K562 (cell line): ENCODE measurements around the gene PIP4K2A.

Source experiments
- EP300 ChIP-seq: IDR thresholded peaks from 2 replicates; pipeline ENCODE4 v1.6.1; 2012; ENCODE audit warnings: low read length, improper control_type of control experiment
- HMG20B ChIP-seq: fragments of 250-450 bp; sonication (Bioruptor Pico); IDR thresholded peaks from 2 replicates; pipeline ENCODE4 v1.5.0; 2021; ENCODE audit warnings: mild to moderate bottlenecking
- MAFG ChIP-seq: fragments of 450-650 bp; conservative IDR thresholded peaks from 2 replicates; pipeline ENCODE4 v1.6.1; 2016; ENCODE audit warnings: missing genetic modification characterization, missing compliant biosample characterization
- RBFOX2 ChIP-seq: fragments of 200-400 bp; formaldehyde crosslinking; IDR thresholded peaks from 2 replicates; pipeline ENCODE4 v1.6.1; 2017; ENCODE audit warnings: low read depth, mild to moderate bottlenecking, low read length, moderate library complexity
- SMC3 ChIP-seq: conservative IDR thresholded peaks from 2 replicates; pipeline ENCODE4 v1.6.1; 2011; ENCODE audit warnings: low read depth, low read length, improper control_type of control experiment; ENCODE audit not compliant: insufficient read depth
- TRIM28 ChIP-seq: fragments of 450-650 bp; IDR thresholded peaks from 2 replicates; pipeline ENCODE4 v1.6.1; 2017
- ZNF124 ChIP-seq: sonication (generic); formaldehyde crosslinking; IDR thresholded peaks from 2 replicates; pipeline ENCODE4 v1.8.1; 2022; ENCODE audit warnings: missing genetic modification reagents
- ZNF143 ChIP-seq: sonication (generic); formaldehyde crosslinking; IDR thresholded peaks from 2 replicates; pipeline ENCODE4 v1.9.0; 2022; ENCODE audit warnings: mild to moderate bottlenecking, missing genetic modification reagents
- ZNF146 ChIP-seq: IDR thresholded peaks from one replicate; pipeline ENCODE4 v1.6.1; 2018; ENCODE audit warnings: missing compliant biosample characterization; ENCODE audit not compliant: unreplicated experiment
- ZNF24 ChIP-seq: fragments of 450-650 bp; IDR thresholded peaks from 2 replicates; pipeline ENCODE4 v1.6.1; 2016
- TF ChIP-seq, protein P1 (sequence below): fragments of 450-650 bp; IDR thresholded peaks from 2 replicates; pipeline ENCODE4 v1.6.1; 2016
- TF ChIP-seq, protein P2 (sequence below): sonication (generic); formaldehyde crosslinking; IDR thresholded peaks from 2 replicates; pipeline ENCODE4 v1.8.1; 2023; ENCODE audit warnings: mild to moderate bottlenecking, missing genetic modification reagents
- TF ChIP-seq, protein P3 (sequence below), 3 experiments: IDR thresholded peaks in 2 of 3; conservative IDR thresholded peaks in 1 of 3; 2 replicates each; pipeline ENCODE4 v1.5.1; 2011 to 2012; ENCODE audit warnings: low read length in 3 of 3, mild to moderate bottlenecking in 3 of 3, control low read depth in 2 of 3, improper control_type of control experiment in 1 of 3, inconsistent platforms in 1 of 3, low read depth in 1 of 3, mixed read lengths in 1 of 3, moderate library complexity in 1 of 3; ENCODE audit not compliant: insufficient read depth in 2 of 3
- TF ChIP-seq, protein P4 (sequence below): fragments of 450-650 bp; formaldehyde crosslinking; IDR thresholded peaks from 2 replicates; pipeline ENCODE4 v1.4.0; 2020; ENCODE audit warnings: mild to moderate bottlenecking, moderate library complexity

DNA sequence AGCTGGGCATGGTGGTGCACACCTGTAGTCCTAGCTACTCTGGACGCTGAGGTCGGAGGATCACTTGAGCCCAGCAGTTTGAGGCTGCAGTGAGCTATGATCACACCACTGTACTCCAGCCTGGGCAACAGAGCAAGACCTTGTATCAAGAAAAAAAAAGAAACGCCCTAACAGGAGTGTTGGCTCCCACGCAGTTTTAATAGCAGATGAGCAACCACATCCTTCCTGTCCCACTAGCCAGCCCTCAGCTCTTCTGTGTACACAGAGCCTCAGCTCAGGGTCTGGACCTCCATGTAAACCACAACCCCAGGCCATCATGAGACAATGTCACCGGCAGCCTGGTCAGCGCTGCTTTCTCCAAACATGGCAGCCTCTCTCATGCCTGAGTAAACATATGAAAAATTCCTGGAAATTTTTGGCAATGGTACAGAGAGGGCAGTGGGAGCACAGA is 108.2 kb downstream of the PIP4K2A start:
- TF ChIP-seq, protein P1, sequence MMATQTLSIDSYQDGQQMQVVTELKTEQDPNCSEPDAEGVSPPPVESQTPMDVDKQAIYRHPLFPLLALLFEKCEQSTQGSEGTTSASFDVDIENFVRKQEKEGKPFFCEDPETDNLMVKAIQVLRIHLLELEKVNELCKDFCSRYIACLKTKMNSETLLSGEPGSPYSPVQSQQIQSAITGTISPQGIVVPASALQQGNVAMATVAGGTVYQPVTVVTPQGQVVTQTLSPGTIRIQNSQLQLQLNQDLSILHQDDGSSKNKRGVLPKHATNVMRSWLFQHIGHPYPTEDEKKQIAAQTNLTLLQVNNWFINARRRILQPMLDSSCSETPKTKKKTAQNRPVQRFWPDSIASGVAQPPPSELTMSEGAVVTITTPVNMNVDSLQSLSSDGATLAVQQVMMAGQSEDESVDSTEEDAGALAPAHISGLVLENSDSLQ: no peak
- no peak for TF ChIP-seq SMC3
- TF ChIP-seq ZNF124 (CRISPR knock-in tag): no peak
- TF ChIP-seq, protein P2, sequence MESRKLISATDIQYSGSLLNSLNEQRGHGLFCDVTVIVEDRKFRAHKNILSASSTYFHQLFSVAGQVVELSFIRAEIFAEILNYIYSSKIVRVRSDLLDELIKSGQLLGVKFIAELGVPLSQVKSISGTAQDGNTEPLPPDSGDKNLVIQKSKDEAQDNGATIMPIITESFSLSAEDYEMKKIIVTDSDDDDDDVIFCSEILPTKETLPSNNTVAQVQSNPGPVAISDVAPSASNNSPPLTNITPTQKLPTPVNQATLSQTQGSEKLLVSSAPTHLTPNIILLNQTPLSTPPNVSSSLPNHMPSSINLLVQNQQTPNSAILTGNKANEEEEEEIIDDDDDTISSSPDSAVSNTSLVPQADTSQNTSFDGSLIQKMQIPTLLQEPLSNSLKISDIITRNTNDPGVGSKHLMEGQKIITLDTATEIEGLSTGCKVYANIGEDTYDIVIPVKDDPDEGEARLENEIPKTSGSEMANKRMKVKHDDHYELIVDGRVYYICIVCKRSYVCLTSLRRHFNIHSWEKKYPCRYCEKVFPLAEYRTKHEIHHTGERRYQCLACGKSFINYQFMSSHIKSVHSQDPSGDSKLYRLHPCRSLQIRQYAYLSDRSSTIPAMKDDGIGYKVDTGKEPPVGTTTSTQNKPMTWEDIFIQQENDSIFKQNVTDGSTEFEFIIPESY (CRISPR knock-in tag): no peak
- TF ChIP-seq, protein P3, sequence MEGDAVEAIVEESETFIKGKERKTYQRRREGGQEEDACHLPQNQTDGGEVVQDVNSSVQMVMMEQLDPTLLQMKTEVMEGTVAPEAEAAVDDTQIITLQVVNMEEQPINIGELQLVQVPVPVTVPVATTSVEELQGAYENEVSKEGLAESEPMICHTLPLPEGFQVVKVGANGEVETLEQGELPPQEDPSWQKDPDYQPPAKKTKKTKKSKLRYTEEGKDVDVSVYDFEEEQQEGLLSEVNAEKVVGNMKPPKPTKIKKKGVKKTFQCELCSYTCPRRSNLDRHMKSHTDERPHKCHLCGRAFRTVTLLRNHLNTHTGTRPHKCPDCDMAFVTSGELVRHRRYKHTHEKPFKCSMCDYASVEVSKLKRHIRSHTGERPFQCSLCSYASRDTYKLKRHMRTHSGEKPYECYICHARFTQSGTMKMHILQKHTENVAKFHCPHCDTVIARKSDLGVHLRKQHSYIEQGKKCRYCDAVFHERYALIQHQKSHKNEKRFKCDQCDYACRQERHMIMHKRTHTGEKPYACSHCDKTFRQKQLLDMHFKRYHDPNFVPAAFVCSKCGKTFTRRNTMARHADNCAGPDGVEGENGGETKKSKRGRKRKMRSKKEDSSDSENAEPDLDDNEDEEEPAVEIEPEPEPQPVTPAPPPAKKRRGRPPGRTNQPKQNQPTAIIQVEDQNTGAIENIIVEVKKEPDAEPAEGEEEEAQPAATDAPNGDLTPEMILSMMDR (IDR thresholded peaks at IDR 0.05 in 2 of 3, conservative IDR thresholded peaks at IDR 0.05 in 1 of 3; ENCODE audit: insufficient read depth in 2 of 3, low read depth in 1 of 3, low read length in 3 of 3): no peak
- no peak for TF ChIP-seq HMG20B
- TF ChIP-seq MAFG: no peak
- TF ChIP-seq ZNF24: no peak
- 0 out of 2 replicates have a peak, but pooled peaks have one; percentile 16 for TF ChIP-seq EP300
- TF ChIP-seq ZNF143 (CRISPR knock-in tag): no peak
- TF ChIP-seq, protein P4, sequence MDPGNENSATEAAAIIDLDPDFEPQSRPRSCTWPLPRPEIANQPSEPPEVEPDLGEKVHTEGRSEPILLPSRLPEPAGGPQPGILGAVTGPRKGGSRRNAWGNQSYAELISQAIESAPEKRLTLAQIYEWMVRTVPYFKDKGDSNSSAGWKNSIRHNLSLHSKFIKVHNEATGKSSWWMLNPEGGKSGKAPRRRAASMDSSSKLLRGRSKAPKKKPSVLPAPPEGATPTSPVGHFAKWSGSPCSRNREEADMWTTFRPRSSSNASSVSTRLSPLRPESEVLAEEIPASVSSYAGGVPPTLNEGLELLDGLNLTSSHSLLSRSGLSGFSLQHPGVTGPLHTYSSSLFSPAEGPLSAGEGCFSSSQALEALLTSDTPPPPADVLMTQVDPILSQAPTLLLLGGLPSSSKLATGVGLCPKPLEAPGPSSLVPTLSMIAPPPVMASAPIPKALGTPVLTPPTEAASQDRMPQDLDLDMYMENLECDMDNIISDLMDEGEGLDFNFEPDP: no peak
- no peak for TF ChIP-seq TRIM28
- TF ChIP-seq RBFOX2: no peak
- TF ChIP-seq ZNF146 (CRISPR knock-in tag): no peak
